Muscle of leg (tissue), 11 donors: Measurements from ENCODE around the gene RAD51B. TPM values are rescaled to one million over a fixed set of nuclear protein-coding genes. Genes with fewer than 3 reads are reported as not detected.

Experiments
- DNase-seq: peaks from one replicate; pipeline ENCODE4 v3.0.0; 2013
- H3K27ac ChIP-seq: one replicate; pipeline ENCODE4 v1.5.1; 2013; ENCODE audit warnings: mild to moderate bottlenecking, low read length, control low read depth
- H3K27me3 ChIP-seq: one replicate; pipeline ENCODE4 v1.6.1; 2013; ENCODE audit warnings: low read length; ENCODE audit not compliant: control insufficient read depth, insufficient read depth
- H3K36me3 ChIP-seq: one replicate; pipeline ENCODE4 v1.6.1; 2013; ENCODE audit warnings: low read length; ENCODE audit not compliant: control insufficient read depth, insufficient read depth
- H3K4me1 ChIP-seq: one replicate; pipeline ENCODE4 v1.6.1; 2013; ENCODE audit warnings: low read length; ENCODE audit not compliant: control insufficient read depth, insufficient read depth
- H3K4me3 ChIP-seq: one replicate; pipeline ENCODE4 v1.5.1; 2013; ENCODE audit warnings: low read length, control low read depth
- H3K9me3 ChIP-seq: replicated peaks from 2 replicates; pipeline ENCODE4 v1.6.1; 2013; ENCODE audit warnings: low read depth, low read length; ENCODE audit not compliant: control insufficient read depth
- WGBS: methylation state at CpG from one replicate; pipeline ENCODE4 v1.1.5; 2013; ENCODE audit warnings: missing lambda C conversion rate; ENCODE audit not compliant: insufficient coverage; 5-methylcytosine and 5-hydroxymethylcytosine counted together
- polyA plus RNA-seq, 8 donors: library from polyadenylated mRNA; unstranded; fragments of 120-200 nt; gene quantifications; one replicate each; pipeline versions ENCODE4 v1.2.1 to v1.2.3, GENCODE V29; 2013; ENCODE audit warnings: inconsistent platforms in 1 of 8, low replicate concordance in 1 of 8; ENCODE audit not compliant: insufficient read length in 8 of 8, insufficient read depth in 1 of 8
- total RNA-seq: library from RNA; stranded (reverse); fragments of 120-200 nt; gene quantifications from one replicate; pipeline ENCODE4 v1.2.4, GENCODE V29; 2013

Gene RAD51B
- total and polyA plus RNA-seq, 9 donors = 6.0 to 16.5 (median 7.2) TPM

DNA sequence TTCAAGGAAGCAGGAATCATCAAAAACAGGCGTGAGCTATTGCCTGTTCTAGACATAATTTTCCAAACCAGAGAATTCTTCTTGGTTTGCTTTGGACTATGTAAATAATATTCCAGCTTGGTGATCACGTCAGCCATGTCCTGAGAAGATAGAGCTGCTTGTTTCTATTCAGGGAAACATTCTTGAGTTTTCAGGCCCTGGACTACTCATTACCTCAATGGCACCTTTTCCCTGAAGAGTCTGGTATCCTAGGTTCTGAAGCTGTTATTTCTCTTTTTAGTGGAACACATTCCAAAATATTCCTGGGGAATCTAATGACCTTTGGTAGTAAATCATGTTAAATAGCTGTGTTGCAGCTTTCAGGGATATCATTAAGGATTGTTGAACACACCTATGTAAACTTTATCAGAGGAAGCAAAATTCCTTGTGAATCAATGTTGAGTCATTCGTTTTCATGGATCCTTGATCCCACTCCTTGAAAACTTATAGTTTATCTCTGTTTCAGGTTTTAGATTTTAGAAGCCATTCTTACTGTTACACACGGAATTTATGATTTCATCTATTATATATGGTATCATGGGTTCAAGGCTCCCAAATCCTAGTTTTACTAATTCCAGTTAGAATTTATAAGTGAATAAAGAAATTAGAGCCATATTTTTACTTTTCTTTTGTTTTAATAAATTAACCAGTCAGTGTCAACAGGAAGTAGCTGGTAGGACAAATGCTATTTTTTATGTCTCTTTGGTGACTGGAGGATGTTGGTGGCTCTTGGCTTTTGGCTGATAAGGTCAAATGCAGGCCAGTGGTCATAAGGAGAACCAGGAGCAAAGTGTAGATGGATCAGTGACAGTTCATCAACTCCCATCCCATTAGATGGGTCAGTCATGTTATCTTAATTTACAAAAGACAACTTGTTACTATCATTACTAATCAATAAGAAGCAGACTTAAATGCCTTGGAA, 593.2 kb downstream of the RAD51B start:
- Histone ChIP-seq H3K27ac (no peak overlapping the region), H3K27me3 (no peaks in the 10 kb centered on the region), H3K9me3 (no peaks in the 10 kb centered on the region), H3K36me3 (no peaks in the 10 kb centered on the region), H3K4me1 (peaks cover 20% of the 10 kb centered on the region), H3K4me3 (no peak overlapping the region)
- no peak for DNase-seq
- no CpG with 5 or more reads among the region's 4 CpGs for WGBS

DNA sequence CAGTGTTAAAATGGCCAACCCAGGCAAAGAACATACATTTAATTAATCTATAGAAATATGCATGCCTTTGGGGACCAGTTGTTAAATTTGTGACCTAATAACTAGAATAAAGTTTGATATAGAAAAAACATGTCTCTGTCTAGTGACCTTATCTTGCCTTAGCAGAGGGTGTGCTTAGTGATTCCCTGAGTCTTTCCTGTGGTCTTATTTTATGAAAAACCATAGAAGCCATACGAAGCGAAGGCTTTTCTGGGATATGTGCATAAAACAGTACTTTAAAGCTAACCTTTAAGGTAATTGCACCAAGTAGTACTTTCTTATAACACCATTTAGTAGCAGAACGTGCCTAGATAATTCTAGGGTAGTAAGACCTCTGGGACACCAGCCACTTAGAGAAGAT, 593.9 kb downstream of the RAD51B start:
- DNase-seq = no peak
- H3K4me3 ChIP-seq = no peak overlapping the region
- peaks cover 23% of the 10 kb centered on the region for H3K4me1 ChIP-seq
- no peaks in the 10 kb centered on the region for H3K36me3 ChIP-seq
- no CpG with 5 or more reads among the region's 3 CpGs for WGBS
- H3K27ac ChIP-seq = no peak overlapping the region
- H3K9me3 ChIP-seq = no peaks in the 10 kb centered on the region
- no peaks in the 10 kb centered on the region for H3K27me3 ChIP-seq

GRCh38 chr14:68414121-68414520, 594.5 kb downstream of the RAD51B start:
- Histone ChIP-seq H3K27me3 (no peaks in the 10 kb centered on the region), H3K27ac (no peak overlapping the region), H3K36me3 (no peaks in the 10 kb centered on the region), H3K4me3 (no peak overlapping the region), H3K4me1 (peaks cover 23% of the 10 kb centered on the region), H3K9me3 (no peaks in the 10 kb centered on the region)
- DNase-seq = peak; percentile 68
- WGBS = no CpG with 5 or more reads among the region's 2 CpGs

- Histone ChIP-seq H3K4me3 (no peak overlapping the region), H3K9me3 (no peaks in the 10 kb centered on the region), H3K36me3 (no peaks in the 10 kb centered on the region), H3K4me1 (peaks cover 21% of the 10 kb centered on the region), H3K27me3 (no peaks in the 10 kb centered on the region), H3K27ac (peak overlapping the region; percentile 59)
- DNase-seq = peak; percentile 57
- WGBS = 29% methylated on average over 1 of the region's 4 CpGs
Observed at GRCh38 chr14:68416171-68416570, 596.6 kb downstream of the RAD51B start.

GRCh38 chr14:68417009-68417650, 597.6 kb downstream of the RAD51B start:
- Histone ChIP-seq H3K9me3 (no peaks in the 10 kb centered on the region), H3K36me3 (no peaks in the 10 kb centered on the region), H3K27ac (peak overlapping the region; percentile 59), H3K4me3 (no peak overlapping the region), H3K4me1 (peaks cover 21% of the 10 kb centered on the region), H3K27me3 (no peaks in the 10 kb centered on the region)
- 80% methylated on average over 1 of the region's 5 CpGs for WGBS
- DNase-seq = peak; percentile 39

DNA sequence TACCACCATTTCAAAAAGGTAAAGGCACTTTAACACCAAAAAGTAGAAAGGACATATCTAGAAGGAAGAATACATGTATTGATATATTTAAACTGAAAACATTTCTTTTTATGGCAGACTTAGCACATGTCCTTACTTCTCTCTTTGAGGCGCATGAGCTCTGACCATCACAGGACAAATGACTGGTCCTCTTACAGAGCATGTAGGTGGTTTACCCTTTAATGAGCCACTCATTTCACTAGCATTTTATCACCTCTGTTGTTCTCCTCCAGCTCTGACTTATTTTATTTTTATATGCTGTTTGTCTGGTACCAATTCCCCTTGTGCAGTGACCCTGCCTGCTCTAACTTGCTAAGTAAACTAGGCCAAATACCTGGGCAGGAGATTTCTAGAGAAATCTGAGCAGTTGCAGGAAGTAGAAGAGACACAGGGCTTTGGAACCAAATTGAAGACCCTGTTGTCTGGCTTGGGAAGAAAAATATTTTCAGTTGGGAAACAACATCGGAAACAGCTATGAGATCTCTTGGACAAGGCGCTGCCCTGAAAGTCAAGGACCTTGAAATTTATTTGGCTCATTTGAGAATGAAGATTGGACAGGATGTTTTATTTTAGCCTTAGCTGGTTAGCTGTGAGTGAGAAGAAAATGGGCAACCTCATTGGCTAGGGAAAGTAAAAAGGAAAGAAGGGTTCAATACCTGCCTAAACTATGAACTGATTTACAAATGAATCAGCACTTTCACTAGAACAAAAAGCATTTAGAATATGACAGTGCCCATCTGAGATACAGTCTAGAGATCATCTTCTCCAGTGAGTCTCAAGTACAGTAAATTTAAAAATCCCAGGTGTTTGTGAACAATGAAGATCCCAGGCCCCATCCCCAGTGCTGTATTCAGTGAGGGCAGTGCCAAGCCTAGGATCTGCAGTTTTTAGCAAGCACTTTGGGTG, 598.9 kb downstream of the RAD51B start:
- Histone ChIP-seq H3K9me3 (no peaks in the 10 kb centered on the region), H3K27ac (no peak overlapping the region), H3K4me1 (peaks cover 21% of the 10 kb centered on the region), H3K36me3 (no peaks in the 10 kb centered on the region), H3K4me3 (no peak overlapping the region), H3K27me3 (no peaks in the 10 kb centered on the region)
- peak; percentile 43 for DNase-seq
- 72% methylated on average over 3 of the region's 3 CpGs for WGBS

GRCh38 chr14:68420350-68420749, 600.8 kb downstream of the RAD51B start:
- Histone ChIP-seq H3K36me3 (no peaks in the 10 kb centered on the region), H3K4me3 (no peak overlapping the region), H3K27ac (no peak overlapping the region), H3K9me3 (no peaks in the 10 kb centered on the region), H3K27me3 (no peaks in the 10 kb centered on the region), H3K4me1 (peaks cover 22% of the 10 kb centered on the region)
- WGBS = no CpG with 5 or more reads among the region's 5 CpGs
- DNase-seq = peak; percentile 45

DNA sequence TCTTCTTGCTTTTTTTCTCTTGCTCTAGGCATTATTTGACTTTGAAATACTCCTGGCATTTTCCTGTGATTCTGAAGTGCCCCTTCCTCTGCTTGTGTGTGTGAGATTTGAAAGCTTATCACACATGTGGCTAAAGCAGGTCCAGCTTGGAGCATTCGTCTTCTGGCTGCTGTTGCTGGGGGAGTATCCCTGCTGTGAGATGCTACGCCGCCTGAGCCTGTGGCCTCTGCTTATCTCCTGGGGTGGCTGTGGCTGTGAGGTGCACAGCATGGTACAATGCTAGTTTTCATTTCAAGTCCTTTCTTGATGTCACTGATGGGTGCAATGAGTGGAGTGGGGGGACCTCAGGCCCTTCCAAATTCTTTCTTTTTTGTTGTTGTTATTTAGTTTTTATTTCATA, 601.5 kb downstream of the RAD51B start:
- Histone ChIP-seq H3K27me3 (no peaks in the 10 kb centered on the region), H3K4me3 (no peak overlapping the region), H3K36me3 (no peaks in the 10 kb centered on the region), H3K9me3 (no peaks in the 10 kb centered on the region), H3K4me1 (peaks cover 18% of the 10 kb centered on the region), H3K27ac (no peak overlapping the region)
- DNase-seq = no peak
- 83% methylated on average over 2 of the region's 3 CpGs for WGBS

DNA sequence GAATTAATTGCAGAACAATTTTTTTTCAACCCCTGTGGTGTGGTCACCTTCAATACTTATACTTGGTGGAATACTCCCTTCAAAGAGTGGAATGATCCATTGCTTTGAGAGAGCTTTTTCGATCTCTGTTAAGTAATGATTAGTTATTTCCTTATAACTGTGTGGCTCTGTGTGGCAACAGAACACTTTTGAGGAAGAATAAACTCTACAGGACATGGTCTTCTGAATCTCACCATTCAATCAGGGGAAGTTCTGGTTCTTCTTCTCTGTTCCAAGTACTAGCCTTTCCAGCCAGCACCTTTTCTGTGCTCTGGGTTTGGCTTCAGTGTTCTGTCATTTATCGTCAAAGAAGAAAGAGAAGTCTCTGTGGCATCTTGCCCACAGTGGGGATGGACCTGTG, 604.1 kb downstream of the RAD51B start:
- H3K4me3 ChIP-seq = no peak overlapping the region
- H3K9me3 ChIP-seq = no peaks in the 10 kb centered on the region
- peaks cover 2% of the 10 kb centered on the region for H3K4me1 ChIP-seq
- H3K36me3 ChIP-seq = no peaks in the 10 kb centered on the region
- no peak for DNase-seq
- no peak overlapping the region for H3K27ac ChIP-seq
- no peaks in the 10 kb centered on the region for H3K27me3 ChIP-seq
- 80% methylated on average over 1 of the region's 2 CpGs for WGBS
